ENCODE data around the gene B3GNT7.
"Not testable (repeated sequence)": the region's sequence is repeated elsewhere in the genome, so short reads cannot be mapped to it uniquely, and the experiment has no call there.

The B3GNT7 gene

DNA sequence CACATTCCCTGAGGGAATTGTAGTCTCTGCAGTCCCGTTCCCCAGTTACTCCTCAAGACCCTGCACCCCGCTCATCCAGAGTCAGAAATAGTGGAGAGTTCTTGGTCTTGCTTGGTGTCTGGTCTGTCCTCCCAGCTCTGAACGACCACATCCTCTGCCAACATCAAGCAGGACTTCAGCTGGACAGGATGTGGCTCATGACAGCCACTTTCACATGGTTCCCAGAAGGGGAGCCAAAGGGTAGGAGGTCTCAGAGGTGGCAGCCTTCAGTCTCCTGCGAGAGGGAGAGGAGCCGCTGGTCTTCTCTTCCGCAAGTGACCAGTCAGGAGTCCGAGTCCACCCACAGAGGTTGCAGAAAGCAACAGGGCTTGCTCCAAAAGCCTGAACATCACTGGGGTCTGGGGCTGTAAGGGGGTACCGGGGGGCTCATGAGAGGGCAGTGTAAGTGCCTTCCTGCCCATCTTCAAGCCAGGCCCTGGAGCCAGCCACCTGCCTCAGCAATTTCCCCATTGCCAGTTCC is 29.8 kb downstream of the B3GNT7 start:
- no peak overlapping the region for H3K4me3 ChIP-seq (ENCODE audit: insufficient read depth, low read depth, low read length, poor library complexity, severe bottlenecking)
- DNase-seq = no peak
- no peaks in the 10 kb centered on the region for H3K27me3 ChIP-seq (replicated peaks; ENCODE audit: control insufficient read depth, insufficient read depth, low read length, poor library complexity, severe bottlenecking)
- H3K36me3 ChIP-seq (ENCODE audit: control insufficient read depth, insufficient read depth, low read length) = no peaks in the 10 kb centered on the region
- no peaks in the 10 kb centered on the region for H3K4me1 ChIP-seq (ENCODE audit: control insufficient read depth, insufficient read depth, low read length, poor library complexity, severe bottlenecking)
- no peak overlapping the region for H3K27ac ChIP-seq (ENCODE audit: insufficient read depth, low read length, poor library complexity, severe bottlenecking)
- no peaks in the 10 kb centered on the region for H3K9me3 ChIP-seq (ENCODE audit: control insufficient read depth, low read length)

DNA sequence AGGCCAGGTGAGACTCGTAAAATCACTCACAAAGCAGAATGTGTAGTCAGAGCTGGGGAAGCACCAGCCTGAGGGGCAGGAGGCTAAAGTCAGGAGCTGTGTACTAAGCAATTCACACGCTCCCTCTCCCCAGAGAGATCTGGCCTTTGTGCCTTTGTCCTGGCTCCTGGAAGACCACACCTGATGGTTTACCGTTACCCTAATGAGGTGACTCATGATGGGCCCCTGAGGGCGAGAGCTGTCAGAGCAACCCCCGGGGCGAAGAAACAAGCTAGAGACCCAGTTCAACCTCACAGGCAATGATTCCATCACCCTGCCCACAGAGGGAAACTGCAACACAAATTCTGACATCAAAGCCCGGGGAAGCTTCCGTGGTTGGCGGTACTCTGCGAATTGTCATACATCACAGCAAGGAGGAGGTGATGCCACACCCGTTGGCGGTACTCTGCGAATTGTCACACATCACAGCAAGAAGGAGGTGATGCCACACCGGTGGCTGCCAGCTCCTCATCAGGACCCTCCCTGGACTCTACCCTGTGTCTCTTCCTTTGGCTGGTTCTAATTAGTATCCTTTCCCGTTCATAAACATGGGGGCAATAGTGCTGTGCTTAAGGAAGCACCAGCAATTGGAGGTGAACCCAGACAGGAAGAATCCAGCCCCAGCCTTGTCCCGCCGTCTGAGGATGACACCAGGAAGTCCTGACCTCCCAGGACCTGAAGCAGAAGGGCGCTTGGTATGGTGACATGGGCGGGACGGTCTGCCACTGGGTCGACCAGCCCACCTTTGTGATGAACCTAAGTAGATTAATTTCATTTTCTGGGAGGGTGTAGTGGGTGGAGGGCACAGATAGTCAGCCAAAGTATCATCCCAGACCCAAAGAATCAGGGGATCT is 30.5 kb downstream of the B3GNT7 start:
- Histone ChIP-seq H3K4me3 (ENCODE audit: insufficient read depth, low read depth, low read length, poor library complexity, severe bottlenecking) (no peak overlapping the region), H3K4me1 (ENCODE audit: control insufficient read depth, insufficient read depth, low read length, poor library complexity, severe bottlenecking) (no peaks in the 10 kb centered on the region), H3K27ac (ENCODE audit: insufficient read depth, low read length, poor library complexity, severe bottlenecking) (no peak overlapping the region), H3K36me3 (ENCODE audit: control insufficient read depth, insufficient read depth, low read length) (no peaks in the 10 kb centered on the region), H3K27me3 (replicated peaks; ENCODE audit: control insufficient read depth, insufficient read depth, low read length, poor library complexity, severe bottlenecking) (no peaks in the 10 kb centered on the region), H3K9me3 (ENCODE audit: control insufficient read depth, low read length) (no peaks in the 10 kb centered on the region)
- DNase-seq = peak; percentile 44 to 76 (median 47)

DNA sequence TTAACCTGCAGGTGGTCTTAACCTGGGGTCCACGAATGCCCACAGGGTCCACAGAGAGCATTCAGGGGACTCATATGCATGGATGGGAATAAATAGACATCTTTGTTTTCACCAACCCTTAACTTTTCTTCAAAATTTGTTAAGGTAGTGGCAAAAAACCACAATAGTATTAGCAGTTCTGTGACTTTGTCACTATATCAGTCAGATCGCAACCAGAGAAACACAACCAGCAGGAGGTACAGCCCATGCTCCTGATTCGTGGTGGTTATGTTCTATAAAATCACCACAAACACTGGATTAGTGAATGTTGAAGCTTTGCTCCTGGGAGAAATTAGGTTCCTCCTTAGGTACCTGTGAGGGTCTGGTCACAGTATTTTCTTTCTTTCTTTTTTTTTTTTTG is 31.6 kb downstream of the B3GNT7 start:
- H3K36me3 ChIP-seq (ENCODE audit: control insufficient read depth, insufficient read depth, low read length) = no peaks in the 10 kb centered on the region
- no peaks in the 10 kb centered on the region for H3K4me1 ChIP-seq (ENCODE audit: control insufficient read depth, insufficient read depth, low read length, poor library complexity, severe bottlenecking)
- DNase-seq = no peak
- no peak overlapping the region for H3K4me3 ChIP-seq (ENCODE audit: insufficient read depth, low read depth, low read length, poor library complexity, severe bottlenecking)
- H3K9me3 ChIP-seq (ENCODE audit: control insufficient read depth, low read length) = no peaks in the 10 kb centered on the region
- H3K27ac ChIP-seq (ENCODE audit: insufficient read depth, low read length, poor library complexity, severe bottlenecking) = no peak overlapping the region
- H3K27me3 ChIP-seq (replicated peaks; ENCODE audit: control insufficient read depth, insufficient read depth, low read length, poor library complexity, severe bottlenecking) = no peaks in the 10 kb centered on the region

DNA sequence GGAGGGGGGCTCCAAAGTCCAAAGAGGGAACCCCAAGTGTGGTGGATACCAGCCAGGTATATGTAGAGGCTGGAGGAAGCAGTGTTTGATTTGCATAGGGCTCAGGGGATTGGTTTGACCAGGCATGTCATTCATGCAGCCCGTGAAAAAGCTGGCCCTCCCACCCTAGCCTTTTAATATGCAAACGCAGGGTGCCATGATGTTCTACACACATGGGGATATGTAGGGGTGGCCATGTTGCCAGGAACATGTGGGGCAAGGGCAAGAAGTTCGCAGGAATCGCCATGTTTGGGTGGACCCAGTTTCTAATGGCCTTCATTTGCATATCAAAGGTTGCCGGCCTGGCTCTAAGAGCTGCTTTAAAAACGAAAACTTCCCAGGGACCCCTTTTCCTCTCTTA is 33.6 kb downstream of the B3GNT7 start:
- H3K27me3 ChIP-seq (replicated peaks; ENCODE audit: control insufficient read depth, insufficient read depth, low read length, poor library complexity, severe bottlenecking) = no peaks in the 10 kb centered on the region
- H3K27ac ChIP-seq (ENCODE audit: insufficient read depth, low read length, poor library complexity, severe bottlenecking) = no peak overlapping the region
- H3K9me3 ChIP-seq (ENCODE audit: control insufficient read depth, low read length) = no peaks in the 10 kb centered on the region
- no peaks in the 10 kb centered on the region for H3K4me1 ChIP-seq (ENCODE audit: control insufficient read depth, insufficient read depth, low read length, poor library complexity, severe bottlenecking)
- no peak for DNase-seq
- H3K36me3 ChIP-seq (ENCODE audit: control insufficient read depth, insufficient read depth, low read length) = no peaks in the 10 kb centered on the region
- H3K4me3 ChIP-seq (ENCODE audit: insufficient read depth, low read depth, low read length, poor library complexity, severe bottlenecking) = no peak overlapping the region

DNA sequence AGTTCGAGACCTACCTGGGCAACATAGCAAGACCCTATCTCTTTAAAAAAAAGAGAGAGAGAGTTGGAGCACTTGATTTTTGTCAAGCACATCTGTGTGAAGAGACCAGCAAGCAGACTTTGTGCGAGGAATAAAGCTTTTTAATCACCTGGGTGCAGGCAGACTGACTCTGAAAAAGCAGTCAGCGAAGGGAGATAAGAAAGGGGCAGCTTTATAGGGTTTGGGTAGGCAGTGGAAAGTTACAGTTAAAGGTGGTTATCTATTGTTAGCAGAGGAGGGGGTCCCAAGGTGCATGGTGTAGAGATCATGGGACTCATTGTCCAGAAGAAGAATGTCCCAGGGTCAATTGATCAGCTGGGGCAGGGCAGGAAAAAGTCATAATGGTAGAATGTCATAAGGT is 34.4 kb downstream of the B3GNT7 start:
- no peak overlapping the region for H3K4me3 ChIP-seq (ENCODE audit: insufficient read depth, low read depth, low read length, poor library complexity, severe bottlenecking)
- H3K27me3 ChIP-seq (replicated peaks; ENCODE audit: control insufficient read depth, insufficient read depth, low read length, poor library complexity, severe bottlenecking) = no peaks in the 10 kb centered on the region
- no peaks in the 10 kb centered on the region for H3K4me1 ChIP-seq (ENCODE audit: control insufficient read depth, insufficient read depth, low read length, poor library complexity, severe bottlenecking)
- no peaks in the 10 kb centered on the region for H3K36me3 ChIP-seq (ENCODE audit: control insufficient read depth, insufficient read depth, low read length)
- no peaks in the 10 kb centered on the region for H3K9me3 ChIP-seq (ENCODE audit: control insufficient read depth, low read length)
- no peak for DNase-seq
- H3K27ac ChIP-seq (ENCODE audit: insufficient read depth, low read length, poor library complexity, severe bottlenecking) = no peak overlapping the region

DNA sequence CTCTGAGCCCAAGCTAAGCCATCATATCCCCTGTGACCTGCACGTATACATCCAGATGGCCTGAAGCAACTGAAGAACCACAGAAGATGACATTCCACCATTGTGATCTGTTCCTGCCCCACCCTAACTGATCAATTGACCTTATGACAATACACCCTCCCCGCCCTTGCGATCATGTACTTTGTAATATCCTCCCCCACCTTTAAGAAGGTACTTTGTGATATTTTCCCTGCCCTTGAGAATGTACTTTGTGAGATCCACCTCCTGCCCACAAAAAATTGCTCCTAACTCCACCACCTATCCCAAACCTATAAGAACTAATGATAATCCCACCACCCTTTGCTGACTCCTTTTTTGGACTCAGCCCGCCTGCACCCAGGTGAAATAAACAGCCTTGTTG is 34.9 kb downstream of the B3GNT7 start:
- not testable (repeated sequence) for H3K4me3 ChIP-seq (ENCODE audit: insufficient read depth, low read depth, low read length, poor library complexity, severe bottlenecking); DNase-seq; H3K27me3 ChIP-seq (replicated peaks; ENCODE audit: control insufficient read depth, insufficient read depth, low read length, poor library complexity, severe bottlenecking); H3K9me3 ChIP-seq (ENCODE audit: control insufficient read depth, low read length); H3K27ac ChIP-seq (ENCODE audit: insufficient read depth, low read length, poor library complexity, severe bottlenecking); H3K4me1 ChIP-seq (ENCODE audit: control insufficient read depth, insufficient read depth, low read length, poor library complexity, severe bottlenecking); H3K36me3 ChIP-seq (ENCODE audit: control insufficient read depth, insufficient read depth, low read length)

DNA sequence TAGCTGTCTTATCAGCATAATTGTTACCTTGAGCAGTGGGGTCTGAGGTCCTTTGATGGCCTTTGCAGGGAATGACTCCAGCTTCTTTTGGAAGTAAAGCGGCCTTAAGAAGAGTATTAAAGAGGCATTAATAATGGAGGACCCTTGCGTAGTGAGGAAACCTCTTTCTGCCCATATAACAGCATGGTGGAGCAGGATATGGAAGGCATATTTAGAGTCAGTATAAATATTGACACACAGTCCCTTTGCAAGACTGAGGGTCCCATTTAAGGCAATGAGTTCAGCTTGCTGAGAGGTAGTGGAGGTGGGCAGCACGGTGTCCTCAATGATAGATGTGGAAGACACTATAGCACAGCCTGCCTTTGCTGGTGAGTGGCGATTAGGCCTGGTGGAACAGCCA is 36.1 kb downstream of the B3GNT7 start:
- H3K27me3 ChIP-seq (replicated peaks; ENCODE audit: control insufficient read depth, insufficient read depth, low read length, poor library complexity, severe bottlenecking) = no peaks in the 10 kb centered on the region
- H3K36me3 ChIP-seq (ENCODE audit: control insufficient read depth, insufficient read depth, low read length) = no peaks in the 10 kb centered on the region
- no peak overlapping the region for H3K4me3 ChIP-seq (ENCODE audit: insufficient read depth, low read depth, low read length, poor library complexity, severe bottlenecking)
- no peak overlapping the region for H3K27ac ChIP-seq (ENCODE audit: insufficient read depth, low read length, poor library complexity, severe bottlenecking)
- H3K4me1 ChIP-seq (ENCODE audit: control insufficient read depth, insufficient read depth, low read length, poor library complexity, severe bottlenecking) = no peaks in the 10 kb centered on the region
- no peaks in the 10 kb centered on the region for H3K9me3 ChIP-seq (ENCODE audit: control insufficient read depth, low read length)
- no peak for DNase-seq

DNA sequence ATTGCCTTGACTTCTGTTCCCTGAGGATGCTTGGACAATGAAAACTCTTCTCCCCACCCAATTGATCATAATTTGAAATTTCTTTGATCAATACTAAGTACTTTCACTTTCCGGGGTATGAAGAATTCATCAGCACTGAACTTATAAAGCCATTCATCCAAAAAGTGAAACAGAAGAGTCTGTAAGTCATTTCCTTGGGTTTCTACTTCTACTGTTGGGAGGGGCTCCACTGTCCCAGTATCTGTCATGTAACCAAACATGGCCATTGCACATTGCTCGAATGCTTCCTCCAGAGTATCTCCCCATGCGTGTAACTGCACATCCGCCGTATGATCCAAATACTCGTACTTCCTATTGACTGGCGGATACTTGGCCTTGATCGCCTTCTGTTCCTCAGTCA is 38.5 kb downstream of the B3GNT7 start:
- no peak overlapping the region for H3K27ac ChIP-seq (ENCODE audit: insufficient read depth, low read length, poor library complexity, severe bottlenecking)
- no peak for DNase-seq
- H3K4me3 ChIP-seq (ENCODE audit: insufficient read depth, low read depth, low read length, poor library complexity, severe bottlenecking) = no peak overlapping the region
- no peaks in the 10 kb centered on the region for H3K36me3 ChIP-seq (ENCODE audit: control insufficient read depth, insufficient read depth, low read length)
- H3K4me1 ChIP-seq (ENCODE audit: control insufficient read depth, insufficient read depth, low read length, poor library complexity, severe bottlenecking) = no peaks in the 10 kb centered on the region
- H3K9me3 ChIP-seq (ENCODE audit: control insufficient read depth, low read length) = no peaks in the 10 kb centered on the region
- no peaks in the 10 kb centered on the region for H3K27me3 ChIP-seq (replicated peaks; ENCODE audit: control insufficient read depth, insufficient read depth, low read length, poor library complexity, severe bottlenecking)

DNA sequence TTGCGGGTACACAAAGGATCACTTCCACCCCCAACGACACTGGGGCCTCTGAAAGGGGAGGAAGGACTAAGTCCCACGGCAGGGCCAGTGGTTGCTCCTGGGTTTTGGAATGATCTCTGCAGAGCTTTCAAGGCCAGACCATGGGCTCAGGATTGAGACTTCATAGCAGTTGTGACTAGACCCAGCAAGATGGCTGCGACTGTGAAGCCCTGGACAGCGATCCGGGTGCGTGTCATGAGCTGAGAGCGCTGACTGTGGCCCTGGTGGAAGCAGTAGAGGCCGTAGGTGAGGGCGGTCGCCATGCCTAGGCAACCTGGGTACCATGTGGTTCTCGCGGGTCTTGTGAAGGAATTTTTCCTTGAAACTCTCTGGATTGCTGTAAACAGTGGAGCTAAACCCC is 41.4 kb downstream of the B3GNT7 start:
- no peak overlapping the region for H3K4me3 ChIP-seq (ENCODE audit: insufficient read depth, low read depth, low read length, poor library complexity, severe bottlenecking)
- H3K27ac ChIP-seq (ENCODE audit: insufficient read depth, low read length, poor library complexity, severe bottlenecking) = no peak overlapping the region
- H3K9me3 ChIP-seq (ENCODE audit: control insufficient read depth, low read length) = no peaks in the 10 kb centered on the region
- H3K27me3 ChIP-seq (replicated peaks; ENCODE audit: control insufficient read depth, insufficient read depth, low read length, poor library complexity, severe bottlenecking) = no peaks in the 10 kb centered on the region
- no peaks in the 10 kb centered on the region for H3K36me3 ChIP-seq (ENCODE audit: control insufficient read depth, insufficient read depth, low read length)
- no peaks in the 10 kb centered on the region for H3K4me1 ChIP-seq (ENCODE audit: control insufficient read depth, insufficient read depth, low read length, poor library complexity, severe bottlenecking)
- no peak for DNase-seq

DNA sequence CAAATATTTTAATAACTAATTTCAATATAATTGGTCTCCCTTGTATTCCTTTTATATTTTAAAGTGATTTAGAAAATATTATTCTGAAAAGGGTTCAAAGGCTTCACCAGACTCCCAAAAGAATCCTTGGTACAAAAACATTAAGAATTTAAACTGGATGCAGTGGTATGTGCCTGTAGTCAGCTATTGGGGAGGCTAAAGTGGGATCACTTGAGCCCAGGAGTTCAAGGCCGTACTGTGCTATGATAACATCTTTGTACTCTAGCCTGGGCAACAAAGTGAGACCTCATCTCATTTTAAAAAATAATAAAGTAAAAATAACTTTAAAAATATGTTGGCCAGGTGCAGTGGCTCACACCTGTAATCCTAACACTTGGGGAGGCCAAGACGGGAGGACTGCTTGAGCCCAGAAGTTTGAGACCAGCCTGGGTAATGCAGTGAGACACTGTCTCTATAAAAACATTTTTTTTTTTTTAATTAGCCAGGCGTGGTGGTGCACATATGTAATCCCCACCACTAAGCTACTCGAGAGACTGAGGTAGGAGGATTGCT is 54.1 kb downstream of the B3GNT7 start:
- Histone ChIP-seq H3K36me3 (ENCODE audit: control insufficient read depth, insufficient read depth, low read length) (peaks cover 18% of the 10 kb centered on the region), H3K27ac (ENCODE audit: insufficient read depth, low read length, poor library complexity, severe bottlenecking) (no peak overlapping the region), H3K9me3 (ENCODE audit: control insufficient read depth, low read length) (no peaks in the 10 kb centered on the region), H3K4me3 (ENCODE audit: insufficient read depth, low read depth, low read length, poor library complexity, severe bottlenecking) (no peak overlapping the region), H3K4me1 (ENCODE audit: control insufficient read depth, insufficient read depth, low read length, poor library complexity, severe bottlenecking) (no peaks in the 10 kb centered on the region), H3K27me3 (replicated peaks; ENCODE audit: control insufficient read depth, insufficient read depth, low read length, poor library complexity, severe bottlenecking) (no peaks in the 10 kb centered on the region)
- no peak for DNase-seq
